Measurements from ENCODE around the gene OR4X2. TPM values are rescaled to one million over a fixed set of nuclear protein-coding genes. Genes with fewer than 3 reads are reported as not detected.
"Not testable (repeated sequence)": the region's sequence is repeated elsewhere in the genome, so short reads cannot be mapped to it uniquely, and the experiment has no call there.

The OR4X2 gene
- not detected for polyA plus RNA-seq (ENCODE audit: insufficient read length in 10 of 10)
- long read RNA-seq, donor 1, result 0 reads
- long read RNA-seq, donor 2, result 0 reads
- long read RNA-seq, donor 3, result 0 reads
- long read RNA-seq, donor 4, result 0 reads
- long read RNA-seq, donor 5, result 0 reads
- long read RNA-seq, donor 6, result 0 reads
- long read RNA-seq, donor 7, result 0 reads
- long read RNA-seq, donor 8, result 0 reads
- long read RNA-seq, donor 9, result 0 reads

GRCh38 chr11:48244804-48245203 is at the start of gene OR4X2:
Gene OR4X2, plus strand, starts transcription at chr11:48245104. Its CDS starts 0 bp downstream, at chr11:48245104.
- no peak for DNase-seq

- DNase-seq, result no peak
Observed at GRCh38 chr11:48207881-48208280, 37.0 kb upstream of the OR4X2 start.

- peak in 1 of 3 donors; percentile 0 for DNase-seq
Observed at GRCh38 chr11:48210052-48210451, 34.9 kb upstream of the OR4X2 start.

- DNase-seq, result no peak
Observed at GRCh38 chr11:48216510-48216909, 28.4 kb upstream of the OR4X2 start, which contains the start of gene OR4B1. Gene OR4B1, plus strand, starts transcription at chr11:48216810. Its CDS starts 0 bp downstream, at chr11:48216810.

GRCh38 chr11:48228761-48229160 is 16.1 kb upstream of the OR4X2 start:
- no peak for DNase-seq

- DNase-seq, result not testable (repeated sequence)
Observed at GRCh38 chr11:48230057-48230456, 14.8 kb upstream of the OR4X2 start.

GRCh38 chr11:48237727-48238126 is 7.2 kb upstream of the OR4X2 start:
- DNase-seq, result no peak

- no peak for DNase-seq
Observed at GRCh38 chr11:48242501-48242900, 2.4 kb upstream of the OR4X2 start.

- no peak for DNase-seq
Observed at GRCh38 chr11:48248902-48249301, 4.0 kb downstream of the OR4X2 start.

GRCh38 chr11:48261600-48261999 is 16.7 kb downstream of the OR4X2 start:
- no peak for DNase-seq

- no peak for DNase-seq
Observed at GRCh38 chr11:48263423-48263911, 18.6 kb downstream of the OR4X2 start, which contains the start of gene OR4X1. Gene OR4X1, plus strand, starts transcription at chr11:48263861. Its CDS starts 0 bp downstream, at chr11:48263861.

- DNase-seq, result no peak
Observed at GRCh38 chr11:48270621-48271020, 25.7 kb downstream of the OR4X2 start.

- no peak for DNase-seq
Observed at GRCh38 chr11:48272606-48273005, 27.7 kb downstream of the OR4X2 start.

Other genes with a start within 250 kb of the OR4X2 start
- not detected for gene OR4B1, start 28.3 kb upstream of the OR4X2 start, polyA plus RNA-seq (ENCODE audit: insufficient read length in 10 of 10)
- not detected for gene OR4X1, start 18.8 kb downstream of the OR4X2 start, polyA plus RNA-seq (ENCODE audit: insufficient read length in 10 of 10)
- gene OR4S1, start 61.1 kb downstream of the OR4X2 start, polyA plus RNA-seq (ENCODE audit: insufficient read length in 10 of 10), result not detected
- not detected for gene OR4C3, start 79.8 kb downstream of the OR4X2 start, polyA plus RNA-seq (ENCODE audit: insufficient read length in 10 of 10)
- gene OR4C5, start 121.4 kb downstream of the OR4X2 start, polyA plus RNA-seq (ENCODE audit: insufficient read length in 10 of 10), result not detected
- not detected for gene OR4A47, start 243.7 kb downstream of the OR4X2 start, polyA plus RNA-seq (ENCODE audit: insufficient read length in 10 of 10)